IPS DF 6.9 (cell line): Measurements from ENCODE around the gene LMO7.

Experiments
- DNase-seq: peaks from one replicate; pipeline ENCODE4 v3.0.0-alpha.2; 2013; ENCODE audit warnings: low read depth, low spot score
- H3K27ac ChIP-seq: one replicate; pipeline ENCODE4 v1.5.1; 2013; ENCODE audit warnings: low read length, control low read depth
- H3K27me3 ChIP-seq: 2 replicates; pipeline ENCODE4 v1.6.1; 2013; ENCODE audit warnings: mild to moderate bottlenecking, low read length; ENCODE audit not compliant: control insufficient read depth, insufficient read depth
- H3K36me3 ChIP-seq: 2 replicates; pipeline ENCODE4 v1.6.1; 2013; ENCODE audit warnings: low read length; ENCODE audit not compliant: control insufficient read depth, insufficient read depth
- H3K4me1 ChIP-seq: 2 replicates; pipeline ENCODE4 v1.6.1; 2013; ENCODE audit warnings: low read length; ENCODE audit not compliant: control insufficient read depth, insufficient read depth
- H3K4me3 ChIP-seq: 2 replicates; pipeline ENCODE4 v1.5.1; 2013; ENCODE audit warnings: mild to moderate bottlenecking, low read length
- H3K9me3 ChIP-seq: 2 replicates; pipeline ENCODE4 v1.6.1; 2013; ENCODE audit warnings: low read length, inconsistent platforms; ENCODE audit not compliant: control insufficient read depth, insufficient read depth
- WGBS: extraction: QIAGEN DNeasy Blood & Tissue Kit; methylation state at CpG from one replicate; pipeline ENCODE4 v1.1.7; 2013; ENCODE audit warnings: mixed read lengths, missing lambda C conversion rate; ENCODE audit not compliant: insufficient read length, insufficient coverage; 5-methylcytosine and 5-hydroxymethylcytosine counted together

Gene LMO7

GRCh38 chr13:75901501-75901900 is 265.4 kb downstream of the LMO7 start:
- H3K9me3 ChIP-seq = no peaks in the 10 kb centered on the region
- no peak overlapping the region for H3K4me3 ChIP-seq
- DNase-seq = no peak
- no peak overlapping the region for H3K27ac ChIP-seq
- no CpG with 5 or more reads among the region's 2 CpGs for WGBS
- no peaks in the 10 kb centered on the region; the same call in 1 of the 2 replicates for H3K4me1 ChIP-seq
- H3K27me3 ChIP-seq = no peaks in the 10 kb centered on the region
- H3K36me3 ChIP-seq = no peaks in the 10 kb centered on the region

DNA sequence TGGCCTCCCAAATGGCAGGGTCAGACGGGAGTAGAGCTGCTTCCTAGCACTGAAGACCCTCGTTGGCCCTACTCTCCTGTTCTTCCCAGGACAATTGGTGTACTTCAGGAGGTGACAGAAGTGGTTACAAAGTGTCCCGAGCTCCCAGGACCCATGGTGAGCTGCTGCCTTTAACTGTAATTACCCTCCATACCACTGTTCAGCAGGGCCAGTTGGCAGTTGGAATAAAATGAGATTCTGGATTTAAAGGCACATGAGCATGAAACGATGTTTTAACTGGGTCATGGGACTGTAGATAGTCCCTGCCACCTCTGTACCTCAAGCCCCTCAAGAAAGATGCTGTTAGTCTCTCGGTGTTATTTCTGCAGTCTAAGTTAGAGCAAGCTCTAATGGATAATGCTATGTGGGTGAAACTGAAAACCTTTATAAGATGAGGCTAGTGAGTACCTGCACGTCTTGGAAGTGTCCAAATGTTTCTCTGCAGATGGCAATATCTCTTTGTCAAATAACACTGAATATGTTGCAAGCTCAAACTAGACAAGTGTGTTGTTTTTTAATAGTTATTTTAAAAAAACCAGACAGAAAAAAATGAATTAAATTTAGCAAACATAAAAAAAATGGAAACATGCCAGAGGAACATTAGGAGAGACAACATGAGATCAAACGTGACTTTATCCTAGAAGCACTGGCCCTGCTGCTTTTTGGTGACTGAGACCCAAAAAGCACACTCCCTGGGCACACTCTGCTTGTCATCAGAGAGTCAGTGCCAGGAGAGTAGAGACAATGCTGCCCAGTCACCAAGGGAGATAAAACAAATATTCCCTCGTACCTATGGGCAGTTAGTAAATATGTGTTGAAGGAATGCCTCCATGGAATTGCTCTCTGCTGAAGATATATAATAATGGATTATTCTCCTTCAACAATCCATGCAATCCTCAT is 266.3 kb downstream of the LMO7 start:
- H3K27ac ChIP-seq = no peak overlapping the region
- no peak for DNase-seq
- H3K4me3 ChIP-seq = no peak overlapping the region
- H3K9me3 ChIP-seq = no peaks in the 10 kb centered on the region
- no peaks in the 10 kb centered on the region; the same call in 1 of the 2 replicates for H3K4me1 ChIP-seq
- H3K27me3 ChIP-seq = no peaks in the 10 kb centered on the region
- no peaks in the 10 kb centered on the region for H3K36me3 ChIP-seq
- no CpG with 5 or more reads among the region's 8 CpGs for WGBS

DNA sequence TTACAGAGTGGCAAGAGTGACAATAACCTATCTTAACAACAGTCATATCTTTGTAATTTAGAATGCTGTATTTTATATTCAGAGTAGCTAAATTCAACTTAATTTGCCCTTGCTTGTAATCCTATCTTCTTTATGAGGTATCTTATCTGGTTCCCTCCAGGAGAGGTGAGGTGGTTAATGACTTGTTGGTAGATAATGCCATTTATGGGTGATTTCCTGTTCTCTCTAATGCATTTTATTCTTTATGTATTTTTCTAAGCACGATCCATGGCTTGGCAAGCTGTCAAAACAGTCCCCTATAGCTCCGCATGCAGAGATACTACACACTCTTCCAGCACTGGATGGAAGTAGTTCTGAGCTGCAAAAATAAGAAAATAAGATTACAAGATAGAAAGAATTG is 267.9 kb downstream of the LMO7 start:
- no peak for DNase-seq
- Histone ChIP-seq H3K36me3 (no peaks in the 10 kb centered on the region), H3K4me3 (no peak overlapping the region), H3K27me3 (no peaks in the 10 kb centered on the region), H3K9me3 (no peaks in the 10 kb centered on the region), H3K27ac (no peak overlapping the region), H3K4me1 (no peaks in the 10 kb centered on the region; the same call in 1 of the 2 replicates)
- WGBS = no CpG with 5 or more reads among the region's 2 CpGs

- WGBS = no CpG with 5 or more reads among the region's 5 CpGs
- H3K9me3 ChIP-seq = no peaks in the 10 kb centered on the region
- no peak for DNase-seq
These were observed 270.2 kb downstream of the LMO7 start for GRCh38 chr13:75906315-75906714.

DNA sequence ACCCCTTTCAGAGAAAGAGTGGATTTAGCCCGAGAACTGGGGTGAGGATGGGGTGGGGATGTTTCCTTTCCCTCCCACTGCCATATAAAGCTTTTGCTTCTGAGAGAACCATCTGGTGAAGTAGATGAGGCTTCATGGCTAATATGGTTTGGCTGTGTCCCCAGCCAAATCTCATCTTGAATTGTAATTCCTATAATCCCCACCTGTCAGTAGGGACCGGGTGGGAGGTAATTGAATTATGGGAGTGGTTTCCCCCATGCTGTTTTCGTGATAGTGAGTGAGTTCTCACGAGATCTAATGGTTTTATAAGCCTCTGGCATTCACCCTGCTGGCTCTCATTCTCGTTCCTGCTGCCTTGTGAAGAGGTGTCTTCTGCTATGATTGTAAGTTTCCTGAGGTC is 270.9 kb downstream of the LMO7 start:
- no peaks in the 10 kb centered on the region for H3K27me3 ChIP-seq
- no peak overlapping the region for H3K4me3 ChIP-seq
- H3K36me3 ChIP-seq = no peaks in the 10 kb centered on the region
- H3K9me3 ChIP-seq = no peaks in the 10 kb centered on the region
- WGBS = no CpG with 5 or more reads among the region's 5 CpGs
- H3K4me1 ChIP-seq = no peaks in the 10 kb centered on the region; the same call in 1 of the 2 replicates
- DNase-seq = no peak
- no peak overlapping the region for H3K27ac ChIP-seq

More at GRCh38 chr13:75906315-75906714, 270.2 kb downstream of the LMO7 start:
- Histone ChIP-seq H3K4me1 (no peaks in the 10 kb centered on the region; the same call in 1 of the 2 replicates), H3K4me3 (no peak overlapping the region), H3K27ac (no peak overlapping the region), H3K27me3 (no peaks in the 10 kb centered on the region), H3K36me3 (no peaks in the 10 kb centered on the region)

- no peak for DNase-seq
- H3K27me3 ChIP-seq = no peaks in the 10 kb centered on the region
- no peaks in the 10 kb centered on the region for H3K9me3 ChIP-seq
- H3K27ac ChIP-seq = no peak overlapping the region
- WGBS = no CpG with 5 or more reads among the region's 4 CpGs
- H3K4me1 ChIP-seq = no peaks in the 10 kb centered on the region; the same call in 1 of the 2 replicates
- H3K4me3 ChIP-seq = no peak overlapping the region
- no peaks in the 10 kb centered on the region for H3K36me3 ChIP-seq
These were observed 272.0 kb downstream of the LMO7 start for GRCh38 chr13:75908141-75908540.
